Panc1 (cell line): Measurements from ENCODE around the gene PDE4B. TPM values are rescaled to one million over a fixed set of nuclear protein-coding genes. Genes with fewer than 3 reads are reported as not detected.

ENCODE experiments used
- ATAC-seq: fragments of 200-7000 bp; cut with Tn5 transposase; 2 replicates; pipeline ENCODE4 v1.9.1; 2020; ENCODE audit warnings: mild to moderate bottlenecking, moderate library complexity
- BruUV-seq: library from RNA; stranded (reverse); fragments of 400-500 nt; replicated peaks from 2 replicates; lab custom pipeline; 2021; lab: Mats Ljungman, UMichigan
- CTCF ChIA-PET: fragments of 300-600 bp; sonication (Branson Sonifier 250); formaldehyde crosslinking; loops from one replicate; lab custom pipeline; 2022; ENCODE audit warnings: antibody characterized with exemption; lab: Charles Lee
- POLR2A ChIA-PET: fragments of 300-600 bp; sonication (Branson Sonifier 250); formaldehyde crosslinking; loops from one replicate; lab custom pipeline; 2022; ENCODE audit warnings: antibody characterized with exemption; lab: Charles Lee
- DNase-seq: peaks from one replicate; pipeline ENCODE4 v3.0.0-alpha.2; 2010; ENCODE audit warnings: low read depth, low spot score
- H3K27ac ChIP-seq: 2 replicates; pipeline ENCODE4 v1.5.1; 2011; ENCODE audit warnings: mild to moderate bottlenecking, low read length, inconsistent platforms
- H3K27me3 ChIP-seq: fragments of 200-500 bp; sonication (Bioruptor generic); 2 replicates; pipeline ENCODE4 v1.6.0; 2014; ENCODE audit warnings: low read length, inconsistent platforms; ENCODE audit not compliant: control insufficient read depth, insufficient read depth
- H3K36me3 ChIP-seq: fragments of 200-500 bp; sonication (Bioruptor generic); 2 replicates; pipeline ENCODE4 v1.5.1; 2014; ENCODE audit warnings: inconsistent platforms, mild to moderate bottlenecking, low read length, moderate library complexity; ENCODE audit not compliant: control insufficient read depth, insufficient read depth
- H3K4me1 ChIP-seq: 2 replicates; pipeline ENCODE4 v1.5.1; 2011; ENCODE audit warnings: inconsistent platforms, mild to moderate bottlenecking, low read length, moderate library complexity; ENCODE audit not compliant: control insufficient read depth, insufficient read depth
- H3K4me3 ChIP-seq, 2 experiments: 2 replicates each; pipeline ENCODE4 v1.5.1; 2011 to 2012; ENCODE audit warnings: low read depth in 2 of 2, low read length in 2 of 2, mild to moderate bottlenecking in 2 of 2, inconsistent platforms in 1 of 2, moderate library complexity in 1 of 2
- H3K9me3 ChIP-seq: fragments of 200-500 bp; sonication (Bioruptor generic); 2 replicates; pipeline ENCODE4 v1.5.1; 2014; ENCODE audit warnings: low read depth, mild to moderate bottlenecking, inconsistent platforms, low read length, moderate library complexity; ENCODE audit not compliant: control insufficient read depth, insufficient read depth
- POLR2AphosphoS5 ChIP-seq: IDR thresholded peaks from 2 replicates; pipeline ENCODE4 v1.6.1; 2012; ENCODE audit warnings: mild to moderate bottlenecking, low read depth, low read length, moderate library complexity
- REST ChIP-seq, 2 experiments: IDR thresholded peaks; 2 replicates each; pipeline ENCODE4 v1.6.1; 2011 to 2012; ENCODE audit warnings: low read depth in 2 of 2, control low read depth in 1 of 2, low read length in 1 of 2, mild to moderate bottlenecking in 1 of 2, moderate library complexity in 1 of 2; ENCODE audit not compliant: insufficient read depth in 1 of 2
- SIN3A ChIP-seq: IDR thresholded peaks from 2 replicates; pipeline ENCODE4 v1.6.1; 2012; ENCODE audit warnings: low read depth, mild to moderate bottlenecking, low read length, moderate library complexity, borderline replicate concordance; ENCODE audit not compliant: insufficient read depth
- TCF7L2 ChIP-seq: IDR thresholded peaks from 2 replicates; pipeline ENCODE4 v1.6.1; 2011; ENCODE audit warnings: mild to moderate bottlenecking, low read depth, low read length, inconsistent platforms
- in situ Hi-C: cut with HindIII; loops from 2 replicates; pipeline ENCODE4 v1.10.0; 2016; ENCODE audit warnings: low sequenced_read_pairs, low pct_unique_long_range_greater_than_20kb
- intact Hi-C: fragments of 100-400 bp; cut with micrococcal nuclease; formaldehyde crosslinking; loops from one replicate; pipeline ENCODE4 v1.10.0; 2022; ENCODE audit not compliant: unreplicated experiment
- total RNA-seq: library from RNA; stranded (reverse); gene quantifications from one replicate; pipeline ENCODE4 v1.2.1, GENCODE V29; 2021; ENCODE audit not compliant: unreplicated experiment
- TF ChIP-seq, protein P1 (sequence below): fragments of 450-650 bp; IDR thresholded peaks from 2 replicates; pipeline ENCODE4 v1.5.1; 2017; ENCODE audit warnings: mild to moderate bottlenecking

The PDE4B gene
- total RNA-seq, 1 experiment from 2014 or later: 0.26 TPM

- H3K27me3 ChIP-seq: no peaks in the 10 kb centered on the region
- H3K4me1 ChIP-seq: no peaks in the 10 kb centered on the region
- DNase-seq (no peak), ATAC-seq (no peak)
- no peaks in the 10 kb centered on the region for H3K9me3 ChIP-seq
- no peaks in the 10 kb centered on the region for H3K36me3 ChIP-seq
- BruUV-seq: no TSS peak
- intact Hi-C loops: no loop called here
- TF ChIP-seq, protein P1, sequence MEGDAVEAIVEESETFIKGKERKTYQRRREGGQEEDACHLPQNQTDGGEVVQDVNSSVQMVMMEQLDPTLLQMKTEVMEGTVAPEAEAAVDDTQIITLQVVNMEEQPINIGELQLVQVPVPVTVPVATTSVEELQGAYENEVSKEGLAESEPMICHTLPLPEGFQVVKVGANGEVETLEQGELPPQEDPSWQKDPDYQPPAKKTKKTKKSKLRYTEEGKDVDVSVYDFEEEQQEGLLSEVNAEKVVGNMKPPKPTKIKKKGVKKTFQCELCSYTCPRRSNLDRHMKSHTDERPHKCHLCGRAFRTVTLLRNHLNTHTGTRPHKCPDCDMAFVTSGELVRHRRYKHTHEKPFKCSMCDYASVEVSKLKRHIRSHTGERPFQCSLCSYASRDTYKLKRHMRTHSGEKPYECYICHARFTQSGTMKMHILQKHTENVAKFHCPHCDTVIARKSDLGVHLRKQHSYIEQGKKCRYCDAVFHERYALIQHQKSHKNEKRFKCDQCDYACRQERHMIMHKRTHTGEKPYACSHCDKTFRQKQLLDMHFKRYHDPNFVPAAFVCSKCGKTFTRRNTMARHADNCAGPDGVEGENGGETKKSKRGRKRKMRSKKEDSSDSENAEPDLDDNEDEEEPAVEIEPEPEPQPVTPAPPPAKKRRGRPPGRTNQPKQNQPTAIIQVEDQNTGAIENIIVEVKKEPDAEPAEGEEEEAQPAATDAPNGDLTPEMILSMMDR: no peak
- TF ChIP-seq REST (IDR thresholded peaks at IDR 0.05; ENCODE audit: insufficient read depth in 1 of 2, low read depth in 2 of 2, low read length in 1 of 2) (no peak), TCF7L2 (no peak), SIN3A (no peak), POLR2AphosphoS5 (no peak)
- in situ Hi-C loops: no loop called here
- POLR2A ChIA-PET: no interaction called here
- no peak overlapping the region for H3K27ac ChIP-seq
- CTCF ChIA-PET: no interaction called here
- H3K4me3 ChIP-seq: no peak overlapping the region
These were observed 603.7 kb downstream of the PDE4B start for GRCh38 chr1:66396212-66396890.

GRCh38 chr1:66397192-66397591, 604.5 kb downstream of the PDE4B start:
- no peak for ATAC-seq
- H3K4me1 ChIP-seq: no peaks in the 10 kb centered on the region
- in situ Hi-C loops (no loop called here), intact Hi-C loops (no loop called here)
- no peak for DNase-seq
- POLR2A ChIA-PET: no interaction called here
- no TSS peak for BruUV-seq
- no peaks in the 10 kb centered on the region for H3K27me3 ChIP-seq
- CTCF ChIA-PET: no interaction called here
- TF ChIP-seq REST (IDR thresholded peaks at IDR 0.05; ENCODE audit: insufficient read depth in 1 of 2, low read depth in 2 of 2, low read length in 1 of 2) (no peak), SIN3A (no peak), TCF7L2 (no peak), POLR2AphosphoS5 (no peak)
- TF ChIP-seq, protein P1: no peak
- H3K27ac ChIP-seq: no peak overlapping the region
- no peaks in the 10 kb centered on the region for H3K9me3 ChIP-seq
- H3K4me3 ChIP-seq: no peak overlapping the region
- H3K36me3 ChIP-seq: no peaks in the 10 kb centered on the region
